Spleen (tissue), 7 donors: ENCODE measurements around the gene SLC16A1.
"Not testable (repeated sequence)": the region's sequence is repeated elsewhere in the genome, so short reads cannot be mapped to it uniquely, and the experiment has no call there.

ENCODE experiments used
- POLR2A ChIP-seq, 3 donors: fragments of 450-650 bp; IDR thresholded peaks; one replicate each; pipeline ENCODE4 v1.5.1; 2017; ENCODE audit warnings: antibody characterized with exemption in 3 of 3, mild to moderate bottlenecking in 1 of 3
- TF ChIP-seq, protein P1 (sequence below), 11 experiments: fragments of 200-600 bp in 7 of 11; fragments of 450-650 bp in 4 of 11; sonication (generic) in 4 of 11; IDR thresholded peaks in 8 of 11; conservative IDR thresholded peaks in 3 of 11; 1 replicate in 7 of 11; 2 replicates in 4 of 11; pipeline versions ENCODE4 v1.4.0 to v1.8.0; 2016 to 2021; ENCODE audit warnings: antibody characterized with exemption in 11 of 11, inconsistent platforms in 4 of 11, mild to moderate bottlenecking in 1 of 11
- donor health status: DM: no; HTN: no; CAD: no; lungs with moderate emphysema.
- donor health status: DM: no; HTN: no; CAD: no.
- donor health status: DM: no; HTN: no; CAD: no.

DNA sequence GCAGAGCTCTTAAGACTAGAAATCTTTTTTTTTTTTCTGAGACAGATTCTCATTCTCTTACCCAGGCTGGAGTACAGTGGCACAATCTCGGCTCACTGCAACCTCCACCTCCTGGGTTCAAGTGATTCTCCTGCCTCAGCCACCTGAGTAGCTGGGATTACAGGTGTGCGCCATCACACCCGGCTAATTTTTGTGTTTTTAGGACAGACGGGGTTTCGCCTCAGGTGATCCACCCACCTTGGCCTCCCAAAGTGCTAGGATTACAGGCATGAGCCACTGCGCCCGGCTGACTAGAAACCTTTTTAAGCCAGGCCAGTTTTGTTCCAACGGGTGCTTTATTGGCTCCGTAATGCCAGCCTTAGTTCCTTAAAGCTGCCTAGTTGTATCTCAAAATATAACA, 66.1 kb downstream of the SLC16A1 start:
- TF ChIP-seq, protein P1, sequence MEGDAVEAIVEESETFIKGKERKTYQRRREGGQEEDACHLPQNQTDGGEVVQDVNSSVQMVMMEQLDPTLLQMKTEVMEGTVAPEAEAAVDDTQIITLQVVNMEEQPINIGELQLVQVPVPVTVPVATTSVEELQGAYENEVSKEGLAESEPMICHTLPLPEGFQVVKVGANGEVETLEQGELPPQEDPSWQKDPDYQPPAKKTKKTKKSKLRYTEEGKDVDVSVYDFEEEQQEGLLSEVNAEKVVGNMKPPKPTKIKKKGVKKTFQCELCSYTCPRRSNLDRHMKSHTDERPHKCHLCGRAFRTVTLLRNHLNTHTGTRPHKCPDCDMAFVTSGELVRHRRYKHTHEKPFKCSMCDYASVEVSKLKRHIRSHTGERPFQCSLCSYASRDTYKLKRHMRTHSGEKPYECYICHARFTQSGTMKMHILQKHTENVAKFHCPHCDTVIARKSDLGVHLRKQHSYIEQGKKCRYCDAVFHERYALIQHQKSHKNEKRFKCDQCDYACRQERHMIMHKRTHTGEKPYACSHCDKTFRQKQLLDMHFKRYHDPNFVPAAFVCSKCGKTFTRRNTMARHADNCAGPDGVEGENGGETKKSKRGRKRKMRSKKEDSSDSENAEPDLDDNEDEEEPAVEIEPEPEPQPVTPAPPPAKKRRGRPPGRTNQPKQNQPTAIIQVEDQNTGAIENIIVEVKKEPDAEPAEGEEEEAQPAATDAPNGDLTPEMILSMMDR (IDR thresholded peaks at IDR 0.05 in 8 of 11, conservative IDR thresholded peaks at IDR 0.05 in 3 of 11): not testable (repeated sequence)
- TF ChIP-seq POLR2A (IDR thresholded peaks at IDR 0.05): not testable (repeated sequence)
